ENCODE results near the gene PLXNA2.

The PLXNA2 gene

GRCh38 chr1:208179263-208179816 is 64.8 kb downstream of the PLXNA2 start:
- DNase-seq (ENCODE audit: low read depth, low spot score): peak; percentile 28

GRCh38 chr1:208178091-208178529 is 66.1 kb downstream of the PLXNA2 start:
- DNase-seq (ENCODE audit: low read depth, low spot score): peak; percentile 49

GRCh38 chr1:208177656-208178055 is 66.5 kb downstream of the PLXNA2 start:
- DNase-seq (ENCODE audit: low read depth, low spot score): no peak

- no peak for DNase-seq (ENCODE audit: low read depth, low spot score)
These were observed 67.5 kb downstream of the PLXNA2 start for GRCh38 chr1:208176649-208177048.

- no peak for DNase-seq (ENCODE audit: low read depth, low spot score)
These were observed 68.7 kb downstream of the PLXNA2 start for GRCh38 chr1:208175508-208175895.

- no peak for DNase-seq (ENCODE audit: low read depth, low spot score)
These were observed 69.3 kb downstream of the PLXNA2 start for GRCh38 chr1:208174731-208175507.

GRCh38 chr1:208174200-208174599 is 70.0 kb downstream of the PLXNA2 start:
- no peak for DNase-seq (ENCODE audit: low read depth, low spot score)

- DNase-seq (ENCODE audit: low read depth, low spot score): no peak
These were observed 70.4 kb downstream of the PLXNA2 start for GRCh38 chr1:208173749-208174148.

- DNase-seq (ENCODE audit: low read depth, low spot score): peak; percentile 39
These were observed 71.6 kb downstream of the PLXNA2 start for GRCh38 chr1:208172423-208173145.

GRCh38 chr1:208171616-208172422 is 72.4 kb downstream of the PLXNA2 start:
- no peak for DNase-seq (ENCODE audit: low read depth, low spot score)

GRCh38 chr1:208170252-208170651 is 73.9 kb downstream of the PLXNA2 start:
- DNase-seq (ENCODE audit: low read depth, low spot score): peak; percentile 72

GRCh38 chr1:208169081-208169879 is 74.9 kb downstream of the PLXNA2 start:
- DNase-seq (ENCODE audit: low read depth, low spot score): no peak

GRCh38 chr1:208167261-208167869 is 76.8 kb downstream of the PLXNA2 start:
- DNase-seq (ENCODE audit: low read depth, low spot score): no peak

GRCh38 chr1:208166340-208167138 is 77.6 kb downstream of the PLXNA2 start:
- no peak for DNase-seq (ENCODE audit: low read depth, low spot score)

GRCh38 chr1:208165659-208166058 is 78.5 kb downstream of the PLXNA2 start:
- no peak for DNase-seq (ENCODE audit: low read depth, low spot score)

GRCh38 chr1:208164609-208165008 is 79.6 kb downstream of the PLXNA2 start:
- no peak for DNase-seq (ENCODE audit: low read depth, low spot score)

GRCh38 chr1:208163539-208163938 is 80.6 kb downstream of the PLXNA2 start:
- DNase-seq (ENCODE audit: low read depth, low spot score): no peak

GRCh38 chr1:208162903-208163302 is 81.3 kb downstream of the PLXNA2 start:
- DNase-seq (ENCODE audit: low read depth, low spot score): no peak

- peak; percentile 85 for DNase-seq (ENCODE audit: low read depth, low spot score)
These were observed 82.4 kb downstream of the PLXNA2 start for GRCh38 chr1:208161656-208162375.
